HG03469 (cell line): ENCODE data around the gene TMEM178B.
"Not testable (repeated sequence)": the region's sequence is repeated elsewhere in the genome, so short reads cannot be mapped to it uniquely, and the experiment has no call there.

ENCODE experiments used
- ATAC-seq: cut with Tn5 transposase; IDR thresholded peaks from one replicate; pipeline ENCODE4 v1.9.1; 2021; ENCODE audit warnings: mild to moderate bottlenecking, moderate library complexity, moderate number of reproducible peaks; ENCODE audit not compliant: unreplicated experiment

Gene TMEM178B

GRCh38 chr7:141370650-141371049 lies 296.8 kb downstream of the TMEM178B start:
- ATAC-seq: no peak

GRCh38 chr7:141374425-141374824 lies 300.6 kb downstream of the TMEM178B start:
- ATAC-seq: no peak

- no peak for ATAC-seq
These were observed 301.6 kb downstream of the TMEM178B start for GRCh38 chr7:141375442-141375841.

- no peak for ATAC-seq
These were observed 304.0 kb downstream of the TMEM178B start for GRCh38 chr7:141377906-141378305.

- no peak for ATAC-seq
These were observed 304.5 kb downstream of the TMEM178B start for GRCh38 chr7:141378405-141378804.

- no peak for ATAC-seq
These were observed 308.0 kb downstream of the TMEM178B start for GRCh38 chr7:141381794-141382427.

- ATAC-seq: not testable (repeated sequence)
These were observed 309.5 kb downstream of the TMEM178B start for GRCh38 chr7:141383356-141383755.

GRCh38 chr7:141386881-141387280 lies 313.0 kb downstream of the TMEM178B start:
- no peak for ATAC-seq

- ATAC-seq: no peak
These were observed 313.8 kb downstream of the TMEM178B start for GRCh38 chr7:141387521-141388217.

- no peak for ATAC-seq
These were observed 315.4 kb downstream of the TMEM178B start for GRCh38 chr7:141389140-141389796.

- ATAC-seq: no peak
These were observed 316.5 kb downstream of the TMEM178B start for GRCh38 chr7:141390339-141390738.

GRCh38 chr7:141393056-141393455 lies 319.2 kb downstream of the TMEM178B start:
- ATAC-seq: no peak

- ATAC-seq: no peak
These were observed 323.6 kb downstream of the TMEM178B start for GRCh38 chr7:141397236-141398163.

GRCh38 chr7:141400356-141400755 lies 326.5 kb downstream of the TMEM178B start:
- ATAC-seq: no peak

- ATAC-seq: no peak
These were observed 328.6 kb downstream of the TMEM178B start for GRCh38 chr7:141402277-141402996.

GRCh38 chr7:141403846-141404245 lies 330.0 kb downstream of the TMEM178B start:
- not testable (repeated sequence) for ATAC-seq

- ATAC-seq: no peak
These were observed 332.5 kb downstream of the TMEM178B start for GRCh38 chr7:141406347-141406746.

GRCh38 chr7:141407893-141408292 lies 334.0 kb downstream of the TMEM178B start:
- no peak for ATAC-seq

- no peak for ATAC-seq
These were observed 334.6 kb downstream of the TMEM178B start for GRCh38 chr7:141408440-141408839.

GRCh38 chr7:141409219-141409618 lies 335.4 kb downstream of the TMEM178B start:
- ATAC-seq: no peak
